RPMI8226 (cell line): ENCODE measurements around the gene SHLD3.
"Not testable (repeated sequence)": the region's sequence is repeated elsewhere in the genome, so short reads cannot be mapped to it uniquely, and the experiment has no call there.

Experiments used
- DNase-seq: peaks from one replicate; pipeline ENCODE4 v3.0.0-alpha.2; 2015

Gene SHLD3

GRCh38 chr5:65624571-65625555 is at the start of gene SHLD3, which contains the start of gene TRAPPC13:
SHLD3 (plus strand) TSS chr5:65625027; CDS start chr5:65629588, 4,561 bp downstream.
TRAPPC13 (plus strand) TSS chr5:65625027; CDS start chr5:65625061, 34 bp downstream.
- DNase-seq: peak; percentile 91

GRCh38 chr5:65577141-65577540 is 47.7 kb upstream of the SHLD3 start:
- no peak for DNase-seq

- DNase-seq: no peak
Measured at GRCh38 chr5:65588694-65589093, 36.1 kb upstream of the SHLD3 start.

GRCh38 chr5:65601761-65602160 is 23.1 kb upstream of the SHLD3 start:
- DNase-seq: not testable (repeated sequence)

GRCh38 chr5:65611524-65611923 is 13.3 kb upstream of the SHLD3 start:
- no peak for DNase-seq

GRCh38 chr5:65612298-65612907 is 12.4 kb upstream of the SHLD3 start:
- DNase-seq: no peak

- no peak for DNase-seq
Measured at GRCh38 chr5:65620021-65620420, 4.8 kb upstream of the SHLD3 start.

- DNase-seq: not testable (repeated sequence)
Measured at GRCh38 chr5:65621961-65622360, 2.9 kb upstream of the SHLD3 start.

- peak; percentile 5 for DNase-seq
Measured at GRCh38 chr5:65623482-65623881, 1.3 kb upstream of the SHLD3 start.

- peak; percentile 98 for DNase-seq
Measured at GRCh38 chr5:65624025-65624570, 729 bp upstream of the SHLD3 start, which contains the start of gene TRIM23. TRIM23 (minus strand) TSS chr5:65624333; CDS start chr5:65624274, 59 bp downstream.

GRCh38 chr5:65625743-65626142 is 916 bp downstream of the SHLD3 start:
- peak; percentile 4 for DNase-seq

GRCh38 chr5:65630981-65631380 is 6.2 kb downstream of the SHLD3 start:
- DNase-seq: no peak

- DNase-seq: no peak
Measured at GRCh38 chr5:65640240-65640639, 15.4 kb downstream of the SHLD3 start.

GRCh38 chr5:65646938-65647337 is 22.1 kb downstream of the SHLD3 start:
- no peak for DNase-seq

GRCh38 chr5:65647941-65648340 is 23.1 kb downstream of the SHLD3 start:
- no peak for DNase-seq

- DNase-seq: no peak
Measured at GRCh38 chr5:65651144-65651543, 26.3 kb downstream of the SHLD3 start.

- no peak for DNase-seq
Measured at GRCh38 chr5:65654713-65655112, 29.9 kb downstream of the SHLD3 start.

GRCh38 chr5:65663804-65664521 is 39.1 kb downstream of the SHLD3 start:
- DNase-seq: no peak

GRCh38 chr5:65668696-65669095 is 43.9 kb downstream of the SHLD3 start:
- DNase-seq: no peak

GRCh38 chr5:65672796-65673195 is 48.0 kb downstream of the SHLD3 start:
- DNase-seq: no peak

GRCh38 chr5:65674749-65675148 is 49.9 kb downstream of the SHLD3 start:
- no peak for DNase-seq

- not testable (repeated sequence) for DNase-seq
Measured at GRCh38 chr5:65676056-65676455, 51.2 kb downstream of the SHLD3 start.
